Spleen (tissue), 7 donors: ENCODE data around the gene ATXN1.

Experiments used
- POLR2AphosphoS5 ChIP-seq, 3 donors: sonication (generic); formaldehyde crosslinking; IDR thresholded peaks; one replicate each; pipeline ENCODE4 v1.5.1; 2017; ENCODE audit warnings: antibody characterized with exemption in 3 of 3
- TF ChIP-seq, protein P1 (sequence below), 11 experiments: fragments of 200-600 bp in 7 of 11; fragments of 450-650 bp in 4 of 11; sonication (generic) in 4 of 11; IDR thresholded peaks in 8 of 11; conservative IDR thresholded peaks in 3 of 11; 1 replicate in 7 of 11; 2 replicates in 4 of 11; pipeline versions ENCODE4 v1.4.0 to v1.8.0; 2016 to 2021; ENCODE audit warnings: antibody characterized with exemption in 11 of 11, inconsistent platforms in 4 of 11, mild to moderate bottlenecking in 1 of 11
- donor health status: DM: no; HTN: no; CAD: no; lungs with moderate emphysema.
- donor health status: DM: no; HTN: no; CAD: no.
- donor health status: DM: no; HTN: no; CAD: no.

- TF ChIP-seq, protein P1, sequence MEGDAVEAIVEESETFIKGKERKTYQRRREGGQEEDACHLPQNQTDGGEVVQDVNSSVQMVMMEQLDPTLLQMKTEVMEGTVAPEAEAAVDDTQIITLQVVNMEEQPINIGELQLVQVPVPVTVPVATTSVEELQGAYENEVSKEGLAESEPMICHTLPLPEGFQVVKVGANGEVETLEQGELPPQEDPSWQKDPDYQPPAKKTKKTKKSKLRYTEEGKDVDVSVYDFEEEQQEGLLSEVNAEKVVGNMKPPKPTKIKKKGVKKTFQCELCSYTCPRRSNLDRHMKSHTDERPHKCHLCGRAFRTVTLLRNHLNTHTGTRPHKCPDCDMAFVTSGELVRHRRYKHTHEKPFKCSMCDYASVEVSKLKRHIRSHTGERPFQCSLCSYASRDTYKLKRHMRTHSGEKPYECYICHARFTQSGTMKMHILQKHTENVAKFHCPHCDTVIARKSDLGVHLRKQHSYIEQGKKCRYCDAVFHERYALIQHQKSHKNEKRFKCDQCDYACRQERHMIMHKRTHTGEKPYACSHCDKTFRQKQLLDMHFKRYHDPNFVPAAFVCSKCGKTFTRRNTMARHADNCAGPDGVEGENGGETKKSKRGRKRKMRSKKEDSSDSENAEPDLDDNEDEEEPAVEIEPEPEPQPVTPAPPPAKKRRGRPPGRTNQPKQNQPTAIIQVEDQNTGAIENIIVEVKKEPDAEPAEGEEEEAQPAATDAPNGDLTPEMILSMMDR (IDR thresholded peaks at IDR 0.05 in 8 of 11, conservative IDR thresholded peaks at IDR 0.05 in 3 of 11): no peak
- TF ChIP-seq POLR2AphosphoS5 (IDR thresholded peaks at IDR 0.05): no peak
Observed at GRCh38 chr6:16282370-16282769, 478.9 kb downstream of the ATXN1 start.
